ENCODE results near the gene DLX1.

DLX1 gene

GRCh38 chr2:172085460-172086159 is at the start of gene DLX1:
TSS of gene DLX1 (plus strand) at chr2:172085507. CDS start at chr2:172085678, 171 bp downstream.
- peak within 1 kb of the TSS; percentile 93 for H3K27ac ChIP-seq
- TF ChIP-seq ZFX (IDR thresholded peaks at IDR 0.05; ENCODE audit: borderline replicate concordance) (no peak), CTCF (IDR thresholded peaks at IDR 0.05) (no peak)

DNA sequence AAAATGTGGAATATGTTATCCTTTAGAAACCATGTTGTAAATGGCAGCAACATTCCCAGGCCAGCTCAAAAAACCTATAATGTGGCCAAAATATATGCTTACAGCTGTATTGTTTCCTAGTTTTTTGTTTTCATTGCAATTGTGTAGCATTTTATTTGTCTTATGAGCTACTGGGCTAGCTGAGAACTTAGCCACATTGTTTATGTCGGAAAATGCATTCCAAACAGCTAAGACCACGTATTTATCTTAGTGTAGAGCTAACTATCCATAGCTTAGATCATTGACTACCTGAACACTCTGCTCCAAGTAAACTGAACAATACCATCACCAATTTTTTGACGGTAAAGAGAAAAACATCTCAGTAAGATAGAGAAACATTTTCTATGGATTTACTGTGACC is 47.2 kb upstream of the DLX1 start:
- TF ChIP-seq CTCF (IDR thresholded peaks at IDR 0.05), result no peak
- no peak for TF ChIP-seq ZFX (IDR thresholded peaks at IDR 0.05; ENCODE audit: borderline replicate concordance)
- H3K27ac ChIP-seq, result peak overlapping the region; percentile 57

DNA sequence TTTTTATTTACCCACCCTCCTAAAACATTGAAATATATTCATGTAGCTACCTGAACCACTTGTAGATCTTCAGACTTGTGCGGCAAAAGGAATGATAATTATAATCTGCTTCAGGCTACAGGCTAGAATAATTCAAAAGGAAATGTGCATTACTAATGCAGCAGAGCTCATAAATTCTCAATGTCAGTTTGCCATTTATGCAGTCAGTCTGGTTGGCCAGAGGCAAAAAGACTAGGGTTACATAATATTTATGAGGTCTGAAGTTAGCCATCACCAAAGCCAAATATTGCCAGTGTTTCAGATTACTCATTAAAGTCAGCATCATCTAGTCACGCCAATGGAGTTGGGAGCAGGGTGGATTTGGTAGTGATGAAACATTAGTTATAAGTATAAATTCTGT is 46.7 kb upstream of the DLX1 start:
- H3K27ac ChIP-seq, result peak overlapping the region; percentile 57
- TF ChIP-seq CTCF (IDR thresholded peaks at IDR 0.05) (no peak), ZFX (IDR thresholded peaks at IDR 0.05; ENCODE audit: borderline replicate concordance) (no peak)

- TF ChIP-seq CTCF (IDR thresholded peaks at IDR 0.05) (no peak), ZFX (IDR thresholded peaks at IDR 0.05; ENCODE audit: borderline replicate concordance) (no peak)
- H3K27ac ChIP-seq, result peak overlapping the region; percentile 57
These were observed 46.1 kb upstream of the DLX1 start for GRCh38 chr2:172039011-172039704.

DNA sequence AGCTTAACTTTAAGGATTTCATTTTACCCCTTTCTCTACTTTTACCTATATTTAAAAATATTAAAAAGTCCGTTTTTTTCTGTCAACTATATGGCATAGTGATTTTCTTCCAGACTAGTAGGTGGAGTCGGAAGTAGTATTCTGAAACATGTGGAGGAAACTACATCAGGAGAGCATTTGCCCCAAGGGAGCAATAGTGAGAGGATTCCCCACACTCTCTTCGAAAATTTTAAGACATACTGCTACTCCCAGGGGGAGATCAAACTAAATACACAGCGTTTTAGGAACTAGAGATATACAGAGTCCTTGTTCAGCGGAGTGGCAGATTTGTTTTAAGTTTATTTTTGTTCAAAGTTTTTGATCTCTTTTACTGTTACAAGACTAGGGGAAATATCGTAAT is 45.0 kb upstream of the DLX1 start:
- no peak for TF ChIP-seq ZFX (IDR thresholded peaks at IDR 0.05; ENCODE audit: borderline replicate concordance)
- no peak for TF ChIP-seq CTCF (IDR thresholded peaks at IDR 0.05)
- no peak overlapping the region for H3K27ac ChIP-seq

DNA sequence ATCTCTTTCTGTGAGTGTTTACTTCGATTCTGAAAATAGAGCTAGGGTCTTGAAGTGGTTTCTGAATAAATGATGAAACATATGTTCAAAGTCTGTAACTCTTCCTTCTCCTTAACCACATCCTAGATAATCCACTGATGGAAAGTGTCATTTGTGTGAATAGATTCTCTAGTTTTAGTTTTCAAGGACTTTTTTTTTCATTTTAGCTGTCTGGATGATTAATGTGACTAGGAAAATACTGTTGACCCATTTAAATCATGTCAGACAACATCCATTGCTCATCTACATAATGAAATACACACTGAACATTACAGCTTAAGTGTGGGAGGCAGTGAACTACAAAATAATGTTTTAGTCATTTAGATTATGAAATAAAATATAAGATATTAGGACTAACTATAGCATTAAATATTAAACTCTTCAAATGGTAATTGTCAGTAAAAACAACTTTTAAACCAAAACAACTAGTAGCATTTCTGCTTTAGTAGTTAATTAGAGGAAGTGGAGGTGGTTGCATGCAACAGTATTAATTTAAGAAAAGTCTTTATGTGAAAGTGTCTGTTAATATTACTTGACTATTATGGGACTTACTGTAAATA is 39.1 kb upstream of the DLX1 start:
- no peak for TF ChIP-seq ZFX (IDR thresholded peaks at IDR 0.05; ENCODE audit: borderline replicate concordance)
- no peak for TF ChIP-seq CTCF (IDR thresholded peaks at IDR 0.05)
- H3K27ac ChIP-seq, result no peak overlapping the region

Data from 22Rv1 (cell line).